Coronary artery (tissue), 2 donors: ENCODE results near the gene ELF5.

Source experiments
- DNase-seq: peaks from one replicate; pipeline ENCODE4 v3.0.0-alpha.2; 2017; ENCODE audit warnings: low spot score
- H3K27ac ChIP-seq, 2 donors: fragments of 200-600 bp; sonication (generic); one replicate each; pipeline ENCODE4 v1.5.1; 2016 to 2019
- H3K4me3 ChIP-seq: fragments of 200-600 bp; sonication (generic); 2 replicates; pipeline ENCODE4 v1.5.1; 2016; ENCODE audit warnings: mild to moderate bottlenecking, moderate library complexity
- CTCF ChIP-seq: fragments of 200-600 bp; sonication (generic); IDR thresholded peaks from one replicate; pipeline ENCODE4 v1.5.1; 2019; ENCODE audit warnings: antibody characterized with exemption

The ELF5 gene

GRCh38 chr11:34493926-34494595 lies 19.5 kb downstream of the ELF5 start:
- no peak overlapping the region for H3K27ac ChIP-seq
- no peak overlapping the region for H3K4me3 ChIP-seq
- TF ChIP-seq CTCF, result no peak
- DNase-seq, result no peak

DNA sequence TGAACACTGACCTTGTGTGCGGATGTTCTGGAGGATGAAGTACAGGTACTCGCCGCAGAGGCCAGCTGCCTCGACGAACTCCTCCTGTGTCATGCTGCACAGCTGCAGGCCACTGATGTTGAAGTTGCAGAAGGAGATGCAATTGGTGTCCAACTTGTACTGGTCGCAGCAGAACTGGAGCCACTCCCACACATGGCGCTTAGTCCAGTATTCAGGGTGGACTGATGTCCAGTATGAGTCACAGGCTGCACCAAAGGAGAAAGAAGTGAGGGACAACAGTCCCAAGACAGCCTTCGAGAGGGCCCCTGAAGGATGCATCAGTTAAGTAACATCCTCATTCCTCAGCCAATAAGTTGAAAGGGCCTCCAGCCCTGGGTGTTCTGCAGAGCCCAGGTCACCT lies 20.1 kb downstream of the ELF5 start:
- no peak for DNase-seq
- H3K4me3 ChIP-seq, result no peak overlapping the region
- no peak for TF ChIP-seq CTCF
- no peak overlapping the region for H3K27ac ChIP-seq

DNA sequence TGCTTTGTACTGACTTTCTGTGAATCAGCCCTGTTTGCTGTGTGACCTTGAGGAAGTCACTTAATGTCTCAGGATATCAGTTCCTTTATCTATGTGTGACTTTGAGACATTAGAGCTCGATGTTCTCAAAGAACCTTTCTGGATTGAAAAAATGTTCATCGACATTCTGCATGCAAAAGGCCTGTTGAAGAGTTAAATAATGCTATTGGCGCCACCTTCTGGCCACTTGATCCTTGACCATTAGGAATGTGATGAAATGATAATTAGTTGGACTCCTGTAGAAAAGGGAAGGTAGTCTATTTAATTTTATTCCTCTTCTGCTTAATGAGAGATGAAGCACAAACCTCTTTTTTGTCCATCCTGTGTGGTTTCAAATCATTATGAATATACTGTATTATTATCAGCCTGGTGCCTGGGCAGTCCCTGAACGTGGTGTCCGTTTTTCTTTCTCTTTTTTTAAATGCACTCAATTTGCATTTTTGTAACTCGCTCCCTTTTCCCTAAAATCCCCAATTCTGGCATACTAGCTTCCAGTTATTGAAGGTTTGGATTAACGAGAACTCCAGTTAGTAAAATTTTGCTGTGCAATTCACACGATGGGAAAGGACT lies 20.7 kb downstream of the ELF5 start:
- no peak overlapping the region for H3K27ac ChIP-seq
- no peak for DNase-seq
- TF ChIP-seq CTCF, result no peak
- no peak overlapping the region for H3K4me3 ChIP-seq

DNA sequence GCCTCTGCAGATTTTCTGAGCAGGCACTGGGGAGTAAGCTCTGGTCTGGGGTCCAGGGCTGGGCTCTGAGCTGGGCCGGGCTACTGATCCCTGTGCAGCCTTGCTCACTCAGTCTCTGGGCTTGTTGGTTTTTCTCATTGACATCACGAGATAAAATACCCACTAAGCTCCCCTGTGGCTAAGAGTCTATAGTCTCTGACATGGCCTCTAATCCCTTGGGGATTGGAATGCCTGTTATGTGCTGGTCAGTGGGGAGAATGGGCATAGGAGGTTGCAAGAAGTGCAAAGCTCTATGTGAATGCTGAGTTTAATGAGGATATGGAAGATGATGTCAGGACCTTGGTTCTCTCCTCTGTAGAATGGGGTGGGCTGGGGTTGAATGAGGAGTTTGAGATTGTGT lies 23.3 kb downstream of the ELF5 start:
- Histone ChIP-seq H3K4me3 (no peak overlapping the region), H3K27ac (no peak overlapping the region)
- TF ChIP-seq CTCF, result no peak
- peak; percentile 28 for DNase-seq

- Histone ChIP-seq H3K27ac (no peak overlapping the region), H3K4me3 (no peak overlapping the region)
- TF ChIP-seq CTCF, result no peak
- DNase-seq, result peak; percentile 35
Observed at GRCh38 chr11:34488855-34489557, 24.6 kb downstream of the ELF5 start.

DNA sequence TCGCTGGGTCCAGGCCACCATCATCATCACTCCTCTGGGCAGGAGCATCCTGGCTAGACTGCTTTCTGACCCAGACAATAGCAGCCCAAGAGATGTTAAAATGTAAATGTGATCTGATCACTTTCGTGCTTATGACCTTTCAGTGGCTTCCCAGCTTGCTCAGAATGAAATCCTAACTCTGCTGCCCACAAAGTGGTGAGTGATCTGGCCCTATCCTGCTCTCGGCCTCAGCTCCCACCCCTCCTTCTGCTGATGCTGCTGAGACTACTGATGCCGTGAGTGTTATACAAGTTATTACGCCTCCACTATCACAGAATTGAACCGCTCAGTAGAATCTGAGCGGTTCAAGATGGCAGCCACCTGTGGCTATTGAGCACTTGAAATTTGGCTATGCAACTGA lies 26.2 kb downstream of the ELF5 start:
- TF ChIP-seq CTCF, result no peak
- no peak overlapping the region for H3K27ac ChIP-seq
- DNase-seq, result peak; percentile 14
- H3K4me3 ChIP-seq, result no peak overlapping the region
